Astrocyte of the spinal cord (primary cell): Measurements from ENCODE around the gene CFHR5.
"Not testable (repeated sequence)": the region's sequence is repeated elsewhere in the genome, so short reads cannot be mapped to it uniquely, and the experiment has no call there.

Experiments
- DNase-seq: peaks from one replicate; pipeline ENCODE4 v3.0.0; 2011; ENCODE audit warnings: low read depth, low spot score
- H3K4me3 ChIP-seq: 2 replicates; pipeline ENCODE4 v1.5.1; 2011; ENCODE audit warnings: low read depth, mild to moderate bottlenecking, low read length, moderate library complexity
- CTCF ChIP-seq: IDR thresholded peaks from 2 replicates; pipeline ENCODE4 v1.5.1; 2012; ENCODE audit warnings: low read depth, mild to moderate bottlenecking, low read length, inconsistent platforms
- in situ Hi-C: cut with HindIII; loops from 2 replicates; pipeline ENCODE4 v1.10.0; 2017; ENCODE audit warnings: low sequenced_read_pairs

CFHR5 gene

GRCh38 chr1:197017558-197018146 lies 40.3 kb downstream of the CFHR5 start:
- in situ Hi-C loops, result no loop called here
- H3K4me3 ChIP-seq, result no peak overlapping the region
- TF ChIP-seq CTCF, result no peak
- no peak for DNase-seq

- in situ Hi-C loops, result no loop called here
- H3K4me3 ChIP-seq, result no peak overlapping the region
- TF ChIP-seq CTCF, result no peak
- DNase-seq, result no peak
Observed at GRCh38 chr1:197021716-197022115, 44.4 kb downstream of the CFHR5 start.

- no peak for DNase-seq
- no peak for TF ChIP-seq CTCF
- H3K4me3 ChIP-seq, result no peak overlapping the region
- in situ Hi-C loops, result no loop called here
Observed at GRCh38 chr1:197024460-197024859, 47.1 kb downstream of the CFHR5 start.

GRCh38 chr1:197027359-197027758 lies 50.0 kb downstream of the CFHR5 start:
- no peak for TF ChIP-seq CTCF
- in situ Hi-C loops, result no loop called here
- H3K4me3 ChIP-seq, result no peak overlapping the region
- no peak for DNase-seq

- DNase-seq, result no peak
Observed at GRCh38 chr1:197029749-197030148, 52.4 kb downstream of the CFHR5 start.

GRCh38 chr1:197034631-197035339 lies 57.4 kb downstream of the CFHR5 start:
- DNase-seq, result peak; percentile 59
- H3K4me3 ChIP-seq, in situ Hi-C loops: not testable (repeated sequence)

More at GRCh38 chr1:197029749-197030148, 52.4 kb downstream of the CFHR5 start:
- no peak overlapping the region for H3K4me3 ChIP-seq
- in situ Hi-C loops, result no loop called here
- no peak for TF ChIP-seq CTCF

- H3K4me3 ChIP-seq, result no peak overlapping the region
- no peak for TF ChIP-seq CTCF
- in situ Hi-C loops, result no loop called here
- DNase-seq, result no peak
Observed at GRCh38 chr1:197036861-197037260, 59.5 kb downstream of the CFHR5 start.
